DMS53 (cell line): ENCODE data around the gene PNN.
A peak's percentile ranks its signal among the peaks of the same experiment; 100 is the strongest.
"Not testable (repeated sequence)": the region's sequence is repeated elsewhere in the genome, so short reads cannot be mapped to it uniquely, and the experiment has no call there.

Experiments
- DNase-seq: peaks from one replicate; lab custom pipeline; 2025; lab: John Stamatoyannopoulos, UW

Gene PNN

GRCh38 chr14:39174560-39175444, at the start of gene PNN:
Gene PNN (plus strand): TSS chr14:39175254. CDS start chr14:39175280, 26 bp downstream.
- DNase-seq: peak; percentile 99

GRCh38 chr14:39137835-39138234, 37.2 kb upstream of the PNN start:
- peak; percentile 4 for DNase-seq

GRCh38 chr14:39138440-39138839, 36.6 kb upstream of the PNN start:
- no peak for DNase-seq

- DNase-seq: no peak
These were observed 34.9 kb upstream of the PNN start for GRCh38 chr14:39140170-39140569.

GRCh38 chr14:39141623-39142022, 33.4 kb upstream of the PNN start:
- DNase-seq: not testable (repeated sequence)

GRCh38 chr14:39143226-39143625, 31.8 kb upstream of the PNN start:
- not testable (repeated sequence) for DNase-seq

- peak; percentile 6 for DNase-seq
These were observed 29.6 kb upstream of the PNN start for GRCh38 chr14:39145266-39145966.

GRCh38 chr14:39154594-39155189, 20.4 kb upstream of the PNN start:
- no peak for DNase-seq

- no peak for DNase-seq
These were observed 17.6 kb upstream of the PNN start for GRCh38 chr14:39157491-39157890.

- no peak for DNase-seq
These were observed 16.7 kb upstream of the PNN start for GRCh38 chr14:39158222-39158858.

- no peak for DNase-seq
These were observed 14.6 kb upstream of the PNN start for GRCh38 chr14:39160494-39160893.

- not testable (repeated sequence) for DNase-seq
These were observed 7.2 kb upstream of the PNN start for GRCh38 chr14:39167797-39168320.

- no peak for DNase-seq
These were observed 6.5 kb upstream of the PNN start for GRCh38 chr14:39168591-39168990.

- peak; percentile 39 for DNase-seq
These were observed 5.5 kb upstream of the PNN start for GRCh38 chr14:39169541-39169900.

- no peak for DNase-seq
These were observed 1.9 kb upstream of the PNN start for GRCh38 chr14:39173198-39173597.

GRCh38 chr14:39175445-39176262, 600 bp downstream of the PNN start:
- peak; percentile 66 for DNase-seq

GRCh38 chr14:39176263-39177167, 1.5 kb downstream of the PNN start:
- DNase-seq: no peak

- no peak for DNase-seq
These were observed 2.1 kb downstream of the PNN start for GRCh38 chr14:39177168-39177545.

GRCh38 chr14:39179042-39179441, 4.0 kb downstream of the PNN start:
- no peak for DNase-seq

- no peak for DNase-seq
These were observed 5.5 kb downstream of the PNN start for GRCh38 chr14:39180553-39180952.
